Adrenal gland (tissue), 5 donors: ENCODE measurements around the gene SYK.

Experiments
- CTCF ChIP-seq, 6 experiments: fragments of 450-650 bp in 4 of 6; fragments of 200-600 bp in 2 of 6; sonication (generic) in 1 of 6; IDR thresholded peaks; 1 replicate in 5 of 6; 2 replicates in 1 of 6; pipeline versions ENCODE4 v1.5.1 to v1.8.0; 2016 to 2021; ENCODE audit warnings: antibody characterized with exemption in 6 of 6, mild to moderate bottlenecking in 2 of 6, moderate library complexity in 1 of 6
- POLR2A ChIP-seq, 2 donors: fragments of 450-650 bp; IDR thresholded peaks; one replicate each; pipeline ENCODE4 v1.6.1; 2017; ENCODE audit warnings: antibody characterized with exemption in 2 of 2, mild to moderate bottlenecking in 2 of 2, moderate library complexity in 1 of 2
- donor health status: DM: no; HTN: no; CAD: no.

GRCh38 chr9:90783552-90783951, 18.1 kb upstream of the SYK start:
- TF ChIP-seq CTCF (IDR thresholded peaks at IDR 0.05) (no peak), POLR2A (IDR thresholded peaks at IDR 0.05) (no peak)
